HG02798 (cell line): ENCODE measurements around the gene RRP1.

Experiments used
- ATAC-seq: cut with Tn5 transposase; IDR thresholded peaks from one replicate; pipeline ENCODE4 v1.9.1; 2021; ENCODE audit warnings: mild to moderate bottlenecking; ENCODE audit not compliant: unreplicated experiment, poor library complexity

The RRP1 gene

GRCh38 chr21:43758111-43758641 is 31.2 kb upstream of the RRP1 start:
- no peak for ATAC-seq

GRCh38 chr21:43758811-43759210 is 30.6 kb upstream of the RRP1 start:
- ATAC-seq: no peak

- no peak for ATAC-seq
Measured at GRCh38 chr21:43759651-43760050, 29.7 kb upstream of the RRP1 start.

GRCh38 chr21:43760391-43760958 is 28.9 kb upstream of the RRP1 start:
- ATAC-seq: no peak

GRCh38 chr21:43761886-43762285 is 27.5 kb upstream of the RRP1 start:
- ATAC-seq: no peak

- ATAC-seq: no peak
Measured at GRCh38 chr21:43762303-43763128, 26.9 kb upstream of the RRP1 start.

- no peak for ATAC-seq
Measured at GRCh38 chr21:43763901-43764523, 25.4 kb upstream of the RRP1 start.

- ATAC-seq: no peak
Measured at GRCh38 chr21:43764576-43765495, 24.5 kb upstream of the RRP1 start.

- no peak for ATAC-seq
Measured at GRCh38 chr21:43766734-43767497, 22.5 kb upstream of the RRP1 start.

- no peak for ATAC-seq
Measured at GRCh38 chr21:43767498-43767983, 21.8 kb upstream of the RRP1 start.

- no peak for ATAC-seq
Measured at GRCh38 chr21:43767984-43768867, 21.2 kb upstream of the RRP1 start.

GRCh38 chr21:43768868-43769167 is 20.6 kb upstream of the RRP1 start:
- ATAC-seq: no peak

GRCh38 chr21:43769325-43769958 is 19.9 kb upstream of the RRP1 start:
- ATAC-seq: no peak

GRCh38 chr21:43770066-43770655 is 19.2 kb upstream of the RRP1 start:
- ATAC-seq: no peak

- ATAC-seq: no peak
Measured at GRCh38 chr21:43771199-43771675, 18.1 kb upstream of the RRP1 start.

- ATAC-seq: no peak
Measured at GRCh38 chr21:43771698-43772424, 17.5 kb upstream of the RRP1 start.

GRCh38 chr21:43772425-43772821 is 17.0 kb upstream of the RRP1 start:
- ATAC-seq: no peak
